Glomerular visceral epithelial cell (primary cell): ENCODE results near the gene CTDSPL2.
"Not testable (repeated sequence)": the region's sequence is repeated elsewhere in the genome, so short reads cannot be mapped to it uniquely, and the experiment has no call there.

Source experiments
- DNase-seq: peaks from one replicate; pipeline ENCODE4 v3.0.0-alpha.2; 2016; ENCODE audit errors: extremely low spot score

Gene CTDSPL2

DNA sequence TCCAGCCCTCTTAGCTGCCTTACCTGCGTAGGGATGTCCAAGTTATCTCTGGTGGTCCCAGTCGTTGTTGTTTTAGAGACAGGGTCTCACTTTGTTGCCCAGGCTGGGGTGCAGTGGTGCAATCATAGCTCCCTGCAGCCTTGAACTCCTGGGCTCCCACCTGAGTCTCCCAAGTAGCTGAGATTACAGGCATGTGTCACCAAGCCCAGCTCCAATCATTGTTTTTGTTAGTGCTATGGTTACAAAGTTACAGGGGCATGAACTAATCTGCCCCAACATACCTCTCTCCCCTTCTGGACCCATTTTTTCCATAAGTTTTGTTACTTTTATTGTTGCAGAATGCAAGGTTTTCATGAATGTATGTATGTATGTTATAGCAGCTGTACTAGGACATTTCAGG is 54.7 kb downstream of the CTDSPL2 start:
- peak; percentile 28 for DNase-seq

DNA sequence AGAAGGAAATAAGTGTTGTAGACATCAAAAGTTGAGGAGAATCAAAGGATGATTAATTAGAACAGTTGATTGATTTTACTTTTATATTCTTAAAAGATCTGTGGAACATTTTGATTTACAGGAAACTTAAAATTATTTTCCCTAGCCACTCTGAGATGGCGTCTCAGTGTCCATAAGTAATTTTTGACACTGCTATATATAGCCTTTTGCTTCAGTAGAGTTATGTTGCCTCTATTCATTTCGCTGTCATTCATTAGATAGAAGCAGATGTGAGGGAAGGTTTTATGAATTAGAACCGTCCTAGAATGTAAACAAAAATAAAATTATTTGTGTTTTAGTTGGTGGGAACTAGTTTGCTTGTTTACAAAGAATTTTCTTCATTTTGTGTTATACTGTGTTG is 58.5 kb downstream of the CTDSPL2 start:
- no peak for DNase-seq

DNA sequence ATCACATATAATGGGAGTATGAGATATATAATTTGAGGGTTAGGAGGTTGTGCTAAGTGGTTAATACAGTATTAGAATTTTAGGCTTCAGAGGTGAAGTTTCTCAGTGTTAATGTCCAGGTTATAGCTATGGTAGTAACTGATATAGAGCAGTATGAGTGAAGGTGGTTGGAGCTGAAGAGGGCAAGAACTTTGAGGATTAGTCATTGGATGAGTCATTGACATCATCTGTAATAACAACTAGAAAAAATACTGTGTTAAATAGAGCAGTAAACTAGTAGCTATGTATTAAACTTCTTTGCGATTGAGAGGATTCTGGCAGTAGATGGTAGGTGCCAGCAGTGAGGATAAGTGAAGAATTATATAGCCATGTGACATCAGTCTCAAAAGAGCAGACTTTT is 62.0 kb downstream of the CTDSPL2 start:
- DNase-seq: peak; percentile 87

DNA sequence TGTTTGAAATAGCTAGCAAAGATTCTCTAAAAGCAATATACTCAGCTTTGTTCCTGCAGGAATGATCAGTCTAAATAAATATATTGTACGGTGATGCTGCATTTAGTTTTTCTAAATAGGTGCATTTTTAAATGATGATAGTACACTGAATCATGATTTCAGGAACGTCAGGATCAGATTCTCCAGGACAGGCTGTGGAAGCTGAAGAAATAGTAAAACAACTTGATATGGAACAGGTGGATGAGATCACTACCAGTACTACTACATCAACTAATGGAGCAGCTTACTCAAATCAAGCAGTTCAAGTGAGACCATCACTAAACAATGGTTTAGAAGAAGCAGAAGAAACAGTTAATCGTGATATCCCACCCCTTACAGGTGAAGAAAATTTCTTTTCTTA is 63.2 kb downstream of the CTDSPL2 start:
- DNase-seq: peak; percentile 7

DNA sequence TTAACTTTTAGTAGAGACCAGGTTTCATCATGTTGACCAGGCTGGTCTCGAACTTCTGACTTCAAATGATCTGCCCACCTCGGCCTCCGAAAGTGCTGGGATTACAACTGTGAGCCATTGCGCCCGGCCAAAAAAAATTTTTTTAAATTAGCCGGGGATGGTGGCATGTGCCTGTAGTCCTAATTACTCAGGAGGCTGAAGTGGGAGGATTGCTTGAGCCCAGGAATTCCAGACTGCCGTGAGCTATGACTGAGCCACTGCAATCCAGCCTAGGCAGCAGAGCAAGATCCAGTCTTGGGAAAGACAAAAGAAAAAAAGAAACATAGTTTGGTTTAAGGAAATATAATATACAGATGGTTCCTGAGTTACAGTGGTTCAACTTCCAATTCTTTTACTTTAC is 64.6 kb downstream of the CTDSPL2 start:
- no peak for DNase-seq

DNA sequence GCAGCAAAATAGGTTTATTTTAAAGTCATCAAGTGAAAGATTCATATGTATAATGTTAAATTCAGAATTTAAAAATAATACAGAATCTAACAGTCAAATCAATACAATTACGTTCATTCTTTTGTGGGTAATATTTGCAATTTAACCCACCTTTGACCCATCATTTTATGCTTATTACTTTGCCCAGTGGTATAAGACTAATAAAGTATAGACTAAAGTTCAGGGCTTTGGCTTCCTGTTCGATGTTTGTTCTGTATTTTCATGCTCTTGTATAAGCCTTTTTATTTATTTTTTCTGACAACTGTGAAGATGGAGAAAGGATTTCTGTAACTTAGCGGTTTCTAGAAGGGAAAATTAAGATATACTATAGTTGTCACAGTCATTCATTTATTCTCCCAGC is 65.2 kb downstream of the CTDSPL2 start:
- DNase-seq: no peak

DNA sequence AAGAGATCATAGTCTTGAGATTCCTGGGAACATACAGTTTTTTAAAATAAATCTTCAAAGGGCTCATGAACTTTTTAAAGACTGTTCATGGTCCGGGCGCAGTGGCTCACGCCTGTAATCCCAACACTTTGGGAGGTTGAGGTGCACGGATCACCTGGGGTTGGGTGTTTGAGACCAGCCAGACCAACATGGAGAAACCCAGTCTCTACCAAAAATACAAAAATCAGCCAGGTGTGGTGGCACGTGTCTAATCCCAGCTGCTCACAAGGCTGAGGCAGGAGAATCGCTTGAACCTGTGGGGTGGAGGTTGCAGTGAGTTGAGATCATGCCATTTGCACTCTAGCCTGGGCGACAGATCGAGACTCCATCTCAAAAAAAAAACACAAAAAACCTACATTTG is 68.1 kb downstream of the CTDSPL2 start:
- no peak for DNase-seq

DNA sequence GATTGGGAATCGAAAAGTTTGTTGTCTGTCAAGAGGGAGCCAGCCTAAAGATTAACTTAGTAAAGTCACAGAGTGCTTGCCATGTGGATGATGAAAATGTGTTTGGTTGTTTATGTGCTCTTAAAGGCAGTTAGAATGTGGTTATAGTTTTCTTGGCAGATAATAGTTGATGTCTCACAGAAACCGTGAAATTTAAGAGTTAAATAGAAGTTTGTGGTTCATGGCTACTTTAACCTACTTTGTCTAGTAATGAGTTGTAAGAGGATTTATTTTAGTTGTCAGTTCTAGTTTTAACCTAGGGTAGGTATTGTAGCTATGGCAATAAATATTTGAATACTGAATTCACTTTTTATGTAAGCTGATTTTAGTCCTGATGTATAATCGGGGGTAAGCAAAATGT is 73.1 kb downstream of the CTDSPL2 start:
- DNase-seq: no peak

DNA sequence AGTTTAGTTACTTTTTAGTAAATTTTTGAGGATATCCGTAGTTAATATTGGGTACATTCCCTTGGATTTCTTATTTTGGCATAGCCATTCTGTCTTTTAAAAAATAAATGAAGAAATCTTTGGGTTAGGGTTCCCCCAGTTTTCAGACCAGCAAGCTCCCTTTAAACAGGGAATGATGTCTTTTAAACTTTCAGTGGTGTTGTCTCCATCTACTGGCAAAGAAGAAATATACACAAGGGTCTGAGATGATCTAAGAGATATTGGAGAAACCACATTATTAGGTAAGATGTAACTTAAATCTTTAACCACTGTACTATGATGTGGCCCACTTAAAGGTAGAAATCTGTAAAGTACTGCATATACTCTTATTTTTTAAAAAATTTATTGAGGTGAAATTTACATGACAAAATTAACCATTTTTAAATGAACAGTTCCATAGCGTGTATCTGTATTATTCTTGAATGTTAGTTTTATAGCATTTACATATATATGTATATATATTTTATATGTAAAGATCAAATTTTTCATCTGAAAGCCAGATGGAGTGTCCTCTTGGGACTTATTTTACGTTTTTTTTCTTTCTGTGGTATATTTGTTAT is 74.4 kb downstream of the CTDSPL2 start:
- DNase-seq: peak; percentile 48

DNA sequence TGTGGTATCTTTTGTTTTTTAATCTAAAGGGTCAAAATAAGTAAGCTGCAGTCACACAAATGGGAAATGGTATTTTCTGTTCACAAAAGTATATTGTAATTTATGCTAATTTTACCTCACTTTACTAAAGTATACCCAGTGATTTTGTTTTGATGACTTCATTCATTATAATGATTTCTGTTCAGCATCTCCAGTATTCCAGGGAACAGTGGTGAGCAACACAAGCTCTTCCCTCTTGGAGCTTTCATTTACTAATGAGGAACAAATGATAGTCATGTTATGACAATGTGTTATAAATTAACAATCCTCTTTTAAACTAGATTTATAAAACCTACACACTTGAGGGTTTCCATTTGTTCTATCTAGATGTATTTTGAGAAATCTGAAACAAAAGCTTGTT is 89.0 kb downstream of the CTDSPL2 start:
- no peak for DNase-seq

DNA sequence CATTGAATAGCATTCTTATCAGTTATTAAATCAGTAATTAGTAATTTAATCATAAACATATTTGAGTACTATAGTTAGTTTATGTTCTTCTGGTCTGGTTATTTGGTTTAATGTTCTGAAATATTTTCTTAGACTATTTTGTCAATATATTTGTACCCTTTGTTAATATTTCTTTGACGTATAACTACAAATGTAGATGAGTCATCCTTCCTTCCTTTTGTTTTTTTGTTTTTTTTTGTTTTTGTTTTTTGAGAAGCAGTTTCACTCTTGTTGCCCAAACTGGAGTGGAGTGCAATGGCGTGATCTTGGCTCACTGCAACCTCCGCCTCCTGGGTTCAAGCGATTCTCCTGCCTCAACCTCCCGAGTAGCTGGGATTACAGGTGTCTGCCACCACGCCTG is 92.1 kb downstream of the CTDSPL2 start:
- no peak for DNase-seq

DNA sequence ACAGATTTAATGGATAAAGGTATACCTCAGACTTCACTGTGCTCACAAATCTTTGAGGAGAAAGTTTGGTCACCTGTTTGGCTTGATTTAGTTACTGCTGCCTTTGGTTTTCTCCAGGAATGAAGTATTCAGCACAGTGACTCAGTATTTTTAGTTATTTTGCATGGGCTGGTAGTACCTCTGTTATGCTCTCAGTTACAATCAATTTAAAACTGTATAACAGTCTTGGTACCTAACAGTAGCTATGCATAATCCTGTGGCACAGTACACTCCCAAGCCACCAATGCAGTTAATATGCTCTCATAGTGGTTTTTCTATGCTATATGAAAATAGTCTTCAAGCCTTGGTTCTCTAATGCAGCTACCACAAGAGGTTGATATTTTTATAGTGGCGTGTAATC is 97.6 kb downstream of the CTDSPL2 start:
- DNase-seq: no peak

DNA sequence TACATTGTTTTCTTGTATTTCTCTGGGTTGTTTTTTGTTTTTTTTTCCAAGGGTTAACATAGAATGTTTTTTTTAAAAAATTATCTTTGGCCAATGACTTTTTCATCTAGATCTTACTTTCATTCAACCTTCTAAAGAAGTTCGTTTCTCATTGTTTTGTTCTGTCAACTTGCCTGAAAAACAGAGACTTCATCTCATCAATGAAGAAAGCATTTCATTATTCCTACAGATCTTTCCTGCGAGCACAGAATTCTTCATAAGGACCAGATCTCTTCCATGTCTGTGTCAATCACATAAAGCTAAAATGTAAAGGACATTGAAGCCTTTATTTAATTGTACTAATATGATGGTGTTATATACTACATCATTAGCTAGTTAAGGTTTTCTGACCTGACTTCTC is 99.8 kb downstream of the CTDSPL2 start:
- DNase-seq: no peak

DNA sequence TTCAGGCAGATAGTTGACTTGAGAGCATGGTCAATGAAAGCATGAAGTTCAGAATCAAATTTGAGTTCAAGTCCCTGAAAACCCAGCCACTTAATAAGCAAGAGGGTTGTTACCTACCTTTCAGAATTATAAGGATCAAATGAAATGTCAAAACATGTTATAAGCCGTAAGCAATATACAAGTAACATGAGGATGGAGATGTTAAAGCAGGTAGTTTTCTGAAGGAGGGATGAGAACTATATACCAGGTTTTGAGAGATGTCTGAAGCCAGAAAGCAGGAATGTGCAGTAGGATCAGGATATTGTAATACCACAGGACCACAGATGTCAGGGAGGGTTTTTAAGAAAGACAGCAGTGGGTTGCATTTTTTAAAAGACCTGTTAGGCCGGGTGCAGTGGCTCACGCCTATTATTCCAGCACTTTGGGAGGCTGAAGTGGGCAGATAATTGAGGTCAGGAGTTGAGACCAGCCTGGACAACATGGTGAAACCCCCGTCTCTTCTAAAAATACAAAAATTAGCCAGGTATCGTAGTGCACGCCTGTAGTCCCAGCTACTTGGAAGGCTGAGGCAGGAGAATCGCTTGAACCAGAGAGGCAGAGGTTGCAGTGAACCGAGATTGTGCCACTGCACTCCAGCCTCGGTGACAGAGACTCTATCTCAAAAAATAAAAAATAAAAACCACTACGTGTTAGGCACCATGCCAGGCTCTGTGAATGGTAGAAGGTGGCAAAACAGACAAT is 102.6 kb downstream of the CTDSPL2 start:
- DNase-seq: no peak

DNA sequence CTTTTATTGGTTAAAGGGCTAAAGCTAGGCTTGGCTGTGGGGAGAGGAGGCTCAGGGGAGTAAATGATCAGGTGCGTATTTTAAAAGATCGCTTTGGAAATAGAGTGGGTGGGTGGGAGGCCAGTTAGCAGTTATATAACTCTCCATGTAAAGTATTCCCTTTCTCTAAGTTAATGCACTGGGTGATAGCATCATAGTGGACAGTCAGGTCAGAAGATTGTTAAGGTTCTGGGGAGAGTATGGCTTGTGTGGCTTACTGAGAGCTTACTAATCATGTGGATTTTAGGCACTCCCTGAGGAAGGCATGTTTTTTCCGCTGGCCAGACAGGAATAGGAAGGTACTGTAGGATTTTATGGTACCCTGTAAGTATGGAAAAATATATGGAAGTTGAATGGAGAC is 103.2 kb downstream of the CTDSPL2 start:
- no peak for DNase-seq

DNA sequence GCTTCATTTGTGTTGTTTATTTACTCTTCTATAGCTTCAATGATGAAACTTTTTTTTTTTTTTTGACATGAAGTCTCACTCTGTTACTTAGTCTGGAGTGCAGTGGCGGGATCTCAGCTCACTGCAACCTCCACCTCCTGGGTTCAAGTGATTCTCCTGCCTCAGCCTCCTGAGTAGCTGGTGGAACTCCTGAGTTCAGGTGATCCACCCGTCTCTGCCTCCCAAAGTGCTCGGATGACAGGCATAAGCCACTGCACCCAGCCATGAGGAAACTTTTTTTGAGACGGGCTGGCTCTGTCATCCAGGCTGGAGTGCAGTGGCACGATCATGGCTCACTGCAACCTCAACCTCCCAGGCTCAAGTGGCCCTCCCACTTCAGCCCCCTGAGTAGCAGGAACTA is 104.8 kb downstream of the CTDSPL2 start:
- DNase-seq: not testable (repeated sequence)

DNA sequence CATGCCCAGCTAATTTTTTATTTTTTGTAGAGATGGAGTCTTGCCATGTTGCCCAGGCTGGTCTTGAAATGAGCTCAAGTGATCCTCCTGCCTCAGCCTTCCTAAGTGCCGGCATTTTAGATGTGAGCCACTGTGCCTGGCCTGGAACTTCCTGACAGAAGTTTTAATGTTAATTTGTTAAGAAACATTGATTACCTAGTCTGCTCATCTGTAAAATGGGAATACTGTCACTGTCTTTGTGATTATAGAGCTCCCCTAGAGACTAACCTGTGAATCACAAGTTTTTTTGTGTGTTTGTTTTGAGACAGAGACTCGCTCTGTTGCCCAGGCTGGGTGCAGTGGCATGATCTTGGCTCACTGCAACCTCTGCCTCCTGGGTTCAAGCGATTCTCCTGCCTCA is 105.3 kb downstream of the CTDSPL2 start:
- no peak for DNase-seq

DNA sequence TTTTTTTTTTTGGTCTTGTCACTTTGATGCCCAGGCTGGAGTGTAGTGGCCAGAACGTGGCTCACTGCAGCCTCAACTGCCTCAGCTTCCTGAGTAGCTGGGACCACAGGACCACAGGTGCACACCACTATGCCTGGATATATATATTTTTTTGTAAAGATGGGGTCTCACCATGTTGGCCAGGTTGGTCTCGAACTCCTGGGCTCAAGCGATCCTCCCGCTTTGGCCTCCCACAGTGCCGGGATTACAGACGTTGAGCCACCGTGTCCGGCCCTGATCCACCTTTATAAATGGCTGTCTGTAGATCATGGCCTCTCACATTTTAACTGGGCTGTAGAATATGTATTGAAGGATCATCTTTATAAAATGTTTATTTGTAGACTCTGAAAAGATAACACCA is 107.7 kb downstream of the CTDSPL2 start:
- DNase-seq: no peak

DNA sequence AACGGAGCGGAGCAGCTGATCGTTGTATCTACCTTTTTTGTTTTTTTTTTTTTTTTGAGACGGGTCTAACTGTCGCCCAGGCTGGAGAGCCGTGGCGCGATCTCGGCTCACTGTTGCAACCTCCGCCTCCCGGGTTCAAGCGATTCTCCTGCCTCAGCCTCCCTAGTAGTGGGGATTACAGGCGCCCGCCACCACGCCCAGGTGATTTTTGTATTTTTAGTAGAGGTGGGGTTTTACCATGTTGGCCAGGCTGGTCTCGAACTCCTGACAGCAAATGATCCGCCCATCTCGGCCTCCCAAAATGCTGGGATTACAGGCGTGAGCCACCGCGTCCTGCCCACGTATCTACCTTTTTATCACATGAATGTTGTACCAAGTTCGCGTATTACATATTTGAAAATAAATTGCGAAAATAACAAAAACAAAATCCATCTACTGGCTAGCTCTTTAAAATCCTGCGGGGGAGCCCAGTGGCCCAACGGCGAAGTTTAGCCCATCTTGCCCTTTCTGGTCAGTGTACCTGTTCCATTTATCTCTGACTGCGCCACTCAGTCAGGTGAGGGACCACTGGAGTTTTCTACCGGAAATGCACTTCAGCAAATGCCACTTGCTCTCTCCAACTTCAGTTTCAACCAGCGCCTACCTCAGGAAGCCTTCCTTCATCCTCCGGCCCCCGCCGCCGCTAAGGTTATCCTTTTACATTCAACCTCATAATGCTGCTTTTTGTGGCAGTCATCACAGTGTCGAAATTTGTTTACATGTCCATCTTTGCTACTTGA is 108.3 kb downstream of the CTDSPL2 start:
- DNase-seq: peak; percentile 47

DNA sequence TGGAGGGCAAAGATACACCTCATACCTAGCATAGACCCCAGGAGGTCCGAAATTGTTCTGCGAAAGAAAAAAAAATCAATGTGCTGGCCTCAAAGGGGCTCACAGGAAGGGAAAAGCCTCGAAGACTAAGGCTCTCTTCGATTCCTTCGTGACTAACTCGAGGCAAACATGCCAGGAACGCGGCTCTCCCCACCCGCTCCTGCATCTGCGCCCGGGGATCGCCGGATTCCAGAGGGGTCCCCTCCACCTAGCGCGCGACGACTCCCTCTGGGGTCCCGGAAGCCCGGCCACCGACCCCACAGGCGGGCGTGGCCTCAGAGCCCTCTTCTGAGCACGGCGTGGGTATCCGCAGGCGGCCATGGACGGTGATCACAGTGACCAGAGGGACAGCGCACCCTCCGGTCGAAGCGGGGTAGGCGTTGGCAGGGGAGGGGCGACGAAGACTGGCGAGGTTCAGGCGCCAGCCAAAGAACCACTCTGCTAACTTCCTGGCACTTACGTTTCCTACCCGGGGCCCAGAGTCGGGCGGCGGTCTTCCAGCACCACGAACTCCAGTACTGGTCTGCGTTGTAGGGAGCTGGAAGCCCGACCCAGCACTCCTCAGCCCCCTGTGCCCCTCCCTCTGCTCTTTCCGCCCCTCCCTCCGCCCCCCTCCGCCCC is 109.0 kb downstream of the CTDSPL2 start:
- DNase-seq: no peak

DNA sequence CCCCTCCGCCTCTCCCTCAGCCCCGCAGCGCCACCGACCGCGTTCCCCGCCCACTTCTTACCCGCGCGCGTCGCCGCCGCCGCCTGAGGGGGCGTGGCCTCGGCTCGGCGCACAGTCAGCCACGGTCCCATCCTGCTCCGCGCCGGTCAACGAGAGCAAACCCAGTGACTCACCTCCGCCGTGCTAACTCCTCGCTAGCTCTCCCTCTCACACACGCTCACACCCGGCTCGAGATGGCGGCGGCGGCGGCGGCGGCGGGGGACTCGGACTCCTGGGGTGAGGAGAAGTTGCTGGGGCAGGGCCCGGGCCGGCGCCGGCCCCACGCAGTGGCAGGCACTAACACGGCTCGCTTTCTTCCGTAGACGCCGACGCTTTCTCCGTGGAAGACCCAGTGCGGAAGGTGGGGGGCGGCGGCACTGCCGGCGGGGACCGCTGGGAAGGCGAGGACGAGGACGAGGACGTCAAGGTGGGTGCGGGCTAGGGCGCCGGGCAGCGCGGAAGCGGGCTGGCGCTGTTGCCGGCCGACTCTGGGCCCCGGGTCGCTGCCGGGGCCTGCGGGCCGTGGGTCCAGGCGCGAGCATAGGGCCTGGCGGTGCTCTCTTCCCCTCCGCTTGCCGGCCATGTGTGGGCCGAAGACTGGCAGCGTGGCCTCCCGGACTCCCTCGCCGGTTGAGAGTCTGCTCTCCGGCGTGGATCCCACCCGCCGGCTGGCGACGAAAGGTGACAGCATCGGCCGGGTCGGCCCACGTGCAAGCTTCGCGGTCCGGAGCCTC is 109.7 kb downstream of the CTDSPL2 start, which contains the start of gene EIF3J:
Gene EIF3J, plus strand, starts transcription at position 186 of the 773 bp plus-strand sequence. Its CDS starts 48 bp downstream, at position 234.
- DNase-seq: peak; percentile 98
